CD4-positive, alpha-beta T cell (primary cell): Measurements from ENCODE around the gene CDC25B. TPM values are rescaled to one million over a fixed set of nuclear protein-coding genes. Genes with fewer than 3 reads are reported as not detected.

Source experiments
- ATAC-seq: fragments of 200-7000 bp; cut with Tn5 transposase; one replicate; pipeline ENCODE4 v1.10.0; 2022; ENCODE audit warnings: mild to moderate bottlenecking; ENCODE audit not compliant: poor library complexity
- CTCF ChIA-PET: fragments of 350-600 bp; sonication (Branson Sonifier 250); formaldehyde crosslinking; loops from one replicate; lab custom pipeline; 2021; ENCODE audit warnings: antibody characterized with exemption, inconsistent platforms; lab: Charles Lee
- POLR2A ChIA-PET: fragments of 350-600 bp; sonication (Branson Sonifier 250); formaldehyde crosslinking; loops from one replicate; lab custom pipeline; 2021; ENCODE audit warnings: antibody characterized with exemption, inconsistent platforms; lab: Charles Lee
- DNase-seq, 14 experiments: peaks; one replicate each; pipeline ENCODE4 v3.0.0-alpha.2; 2013 to 2020; ENCODE audit warnings: mixed read lengths in 2 of 14
- H3K27ac ChIP-seq, 2 donors: one replicate each; pipeline versions ENCODE4 v1.5.1 to v1.7.0; 2013; ENCODE audit warnings: low read length in 2 of 2, low read depth in 1 of 2, mild to moderate bottlenecking in 1 of 2
- H3K27me3 ChIP-seq, 2 experiments: 1 replicate in 1 of 2; 2 replicates in 1 of 2; pipeline versions ENCODE4 v1.6.1 to v1.7.0; 2013; ENCODE audit warnings: low read length in 2 of 2, control low read depth in 1 of 2, mild to moderate bottlenecking in 1 of 2, moderate library complexity in 1 of 2; ENCODE audit not compliant: insufficient read depth in 2 of 2, control insufficient read depth in 1 of 2
- H3K36me3 ChIP-seq: one replicate; pipeline ENCODE4 v1.6.1; 2013; ENCODE audit warnings: low read length, control low read depth; ENCODE audit not compliant: insufficient read depth
- H3K4me1 ChIP-seq: one replicate; pipeline ENCODE4 v1.6.1; 2013; ENCODE audit warnings: low read length, control low read depth; ENCODE audit not compliant: insufficient read depth
- H3K4me3 ChIP-seq: one replicate; pipeline ENCODE4 v1.5.1; 2013; ENCODE audit warnings: mild to moderate bottlenecking, low read length, moderate library complexity
- H3K9me3 ChIP-seq, 2 experiments: 1 replicate in 1 of 2; 2 replicates in 1 of 2; pipeline versions ENCODE4 v1.6.1 to v1.7.0; 2013; ENCODE audit warnings: low read length in 2 of 2, mild to moderate bottlenecking in 2 of 2, control low read depth in 1 of 2, moderate library complexity in 1 of 2; ENCODE audit not compliant: control insufficient read depth in 1 of 2, insufficient read depth in 1 of 2
- H3K27ac Mint-ChIP-seq: one replicate; pipeline ENCODE4 v1.8.0; 2020; ENCODE audit warnings: mixed read lengths
- H3K27me3 Mint-ChIP-seq: one replicate; pipeline ENCODE4 v1.8.0; 2021; ENCODE audit warnings: mixed read lengths
- H3K36me3 Mint-ChIP-seq: one replicate; pipeline ENCODE4 v1.8.0; 2021; ENCODE audit warnings: low read depth, mixed read lengths
- H3K4me1 Mint-ChIP-seq: one replicate; pipeline ENCODE4 v1.8.0; 2021; ENCODE audit warnings: low read depth, mixed read lengths
- H3K4me3 Mint-ChIP-seq: one replicate; pipeline ENCODE4 v1.8.0; 2020; ENCODE audit warnings: mild to moderate bottlenecking, mixed read lengths
- H3K9me3 Mint-ChIP-seq: one replicate; pipeline ENCODE4 v1.8.0; 2020; ENCODE audit warnings: mixed read lengths
- CTCF ChIP-seq: fragments of 200-600 bp; IDR thresholded peaks from one replicate; pipeline ENCODE4 v1.8.0; 2022; ENCODE audit warnings: antibody characterized with exemption, mild to moderate bottlenecking
- intact Hi-C, 2 experiments: fragments of 100-400 bp; cut with DNase I in 1 of 2; cut with micrococcal nuclease in 1 of 2; formaldehyde crosslinking; loops; one replicate each; pipeline versions ENCODE4 v1.15.1 to v1.9.0; 2023 to 2025; cut with DNase I, micrococcal nuclease
- total RNA-seq, 174 experiments: library from RNA in 2 of 174; stranded (reverse) in 2 of 174; gene quantifications; one replicate each; pipeline ENCODE4 v1.2.3 and lab custom pipeline; 2021 to 2026

CDC25B gene
- total RNA-seq, 2 experiments from 2014 or later = 144 TPM

GRCh38 chr20:3803854-3804253 lies 7.7 kb downstream of the CDC25B start:
- H3K4me3 Mint-ChIP-seq = peak overlapping the region; percentile 61
- POLR2A ChIA-PET = interaction anchor here (1.1 kb wide), 1 partner anchor 12 kb away, joined by 3 read pairs; no protein-coding TSS in a partner anchor

DNA sequence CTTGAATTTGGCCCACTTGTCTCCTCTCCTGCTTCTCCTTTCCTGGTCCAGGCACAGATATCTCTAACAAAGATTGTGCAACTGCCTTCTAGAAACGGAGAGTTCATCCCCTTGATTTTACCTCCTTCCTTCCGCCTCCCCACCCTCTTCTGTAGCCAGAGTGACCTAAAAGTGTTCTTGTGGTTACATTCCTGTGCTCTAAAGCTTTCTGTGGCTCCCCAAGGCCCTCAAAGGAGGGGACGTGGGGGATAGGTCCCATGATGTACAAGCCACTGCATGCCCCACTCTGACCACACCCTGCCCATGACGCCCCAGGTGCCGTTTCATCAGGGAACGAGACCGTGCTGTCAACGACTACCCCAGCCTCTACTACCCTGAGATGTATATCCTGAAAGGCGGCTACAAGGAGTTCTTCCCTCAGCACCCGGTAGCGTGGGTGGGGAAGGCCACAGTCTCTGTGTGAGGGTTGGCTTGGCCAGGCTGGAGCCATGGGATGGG lies 8.2 kb downstream of the CDC25B start:
- ChIA-PET POLR2A (interaction anchor here (1.2 kb wide), 1 partner anchor 10 kb away, joined by 4 read pairs; no protein-coding TSS in a partner anchor), CTCF (no interaction called here)
- H3K4me1 Mint-ChIP-seq = peaks cover 78% of the 10 kb centered on the region
- H3K4me1 ChIP-seq = peaks cover 88% of the 10 kb centered on the region
- no peak for TF ChIP-seq CTCF
- no peak for ATAC-seq
- DNase-seq = no peak
- intact Hi-C loops = no loop called here
- H3K4me3 ChIP-seq = no peak overlapping the region
- H3K36me3 ChIP-seq = peaks cover 71% of the 10 kb centered on the region
- H3K27me3 ChIP-seq = no peaks in the 10 kb centered on the region
- peak overlapping the region in 1 of 2 donors; percentile 78 for H3K27ac ChIP-seq
- peak overlapping the region; percentile 95 for H3K27ac Mint-ChIP-seq
- peaks cover 80% of the 10 kb centered on the region for H3K36me3 Mint-ChIP-seq
- H3K9me3 Mint-ChIP-seq = no peaks in the 10 kb centered on the region
- peak overlapping the region; percentile 51 for H3K4me3 Mint-ChIP-seq
- H3K9me3 ChIP-seq = no peaks in the 10 kb centered on the region
- no peaks in the 10 kb centered on the region for H3K27me3 Mint-ChIP-seq

More at GRCh38 chr20:3803854-3804253, 7.7 kb downstream of the CDC25B start:
- CTCF ChIA-PET = no interaction called here
- Histone ChIP-seq H3K27ac (peak overlapping the region in 1 of 2 donors; percentile 78), H3K4me3 (no peak overlapping the region), H3K27me3 (no peaks in the 10 kb centered on the region), H3K36me3 (peaks cover 71% of the 10 kb centered on the region), H3K4me1 (peaks cover 92% of the 10 kb centered on the region), H3K9me3 (no peaks in the 10 kb centered on the region)
- peaks cover 82% of the 10 kb centered on the region for H3K4me1 Mint-ChIP-seq
- DNase-seq (no peak), ATAC-seq (no peak)
- peaks cover 84% of the 10 kb centered on the region for H3K36me3 Mint-ChIP-seq
- H3K9me3 Mint-ChIP-seq = no peaks in the 10 kb centered on the region
- no peaks in the 10 kb centered on the region for H3K27me3 Mint-ChIP-seq
- intact Hi-C loops = no loop called here
- H3K27ac Mint-ChIP-seq = peak overlapping the region; percentile 95
- no peak for TF ChIP-seq CTCF

DNA sequence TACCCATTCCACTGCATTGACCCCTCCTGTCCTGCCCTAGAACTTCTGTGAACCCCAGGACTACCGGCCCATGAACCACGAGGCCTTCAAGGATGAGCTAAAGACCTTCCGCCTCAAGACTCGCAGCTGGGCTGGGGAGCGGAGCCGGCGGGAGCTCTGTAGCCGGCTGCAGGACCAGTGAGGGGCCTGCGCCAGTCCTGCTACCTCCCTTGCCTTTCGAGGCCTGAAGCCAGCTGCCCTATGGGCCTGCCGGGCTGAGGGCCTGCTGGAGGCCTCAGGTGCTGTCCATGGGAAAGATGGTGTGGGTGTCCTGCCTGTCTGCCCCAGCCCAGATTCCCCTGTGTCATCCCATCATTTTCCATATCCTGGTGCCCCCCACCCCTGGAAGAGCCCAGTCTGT lies 8.7 kb downstream of the CDC25B start:
- ChIA-PET CTCF (no interaction called here), POLR2A (interaction anchor here (1.2 kb wide), 1 partner anchor 9 kb away, joined by 4 read pairs; no protein-coding TSS in a partner anchor)
- peak overlapping the region; percentile 81 for H3K27ac Mint-ChIP-seq
- Histone ChIP-seq H3K4me3 (no peak overlapping the region), H3K27me3 (no peaks in the 10 kb centered on the region), H3K27ac (peak overlapping the region in 1 of 2 donors; percentile 17), H3K9me3 (no peaks in the 10 kb centered on the region), H3K4me1 (peaks cover 87% of the 10 kb centered on the region), H3K36me3 (peaks cover 66% of the 10 kb centered on the region)
- peaks cover 77% of the 10 kb centered on the region for H3K36me3 Mint-ChIP-seq
- peaks cover 76% of the 10 kb centered on the region for H3K4me1 Mint-ChIP-seq
- no peak for TF ChIP-seq CTCF
- H3K27me3 Mint-ChIP-seq = no peaks in the 10 kb centered on the region
- intact Hi-C loops = no loop called here
- no peaks in the 10 kb centered on the region for H3K9me3 Mint-ChIP-seq
- no peak for DNase-seq
- H3K4me3 Mint-ChIP-seq = no peak overlapping the region
- no peak for ATAC-seq
